GM12872 (cell line): ENCODE results near the gene MDM2.

ENCODE experiments used
- CTCF ChIP-seq: IDR thresholded peaks from 3 replicates; pipeline ENCODE4 v1.5.1; 2011; ENCODE audit warnings: low read depth, mild to moderate bottlenecking, low read length, moderate library complexity; ENCODE audit not compliant: insufficient read depth

The MDM2 gene

GRCh38 chr12:68786929-68787328, 21.0 kb upstream of the MDM2 start:
- TF ChIP-seq CTCF = 0 out of 3 replicates have a peak, but pooled peaks have one; percentile 5

- no peak for TF ChIP-seq CTCF
Measured at GRCh38 chr12:68788554-68789143, 19.3 kb upstream of the MDM2 start.

GRCh38 chr12:68789144-68789878, 18.7 kb upstream of the MDM2 start:
- no peak for TF ChIP-seq CTCF

- no peak for TF ChIP-seq CTCF
Measured at GRCh38 chr12:68790081-68790951, 17.7 kb upstream of the MDM2 start.

GRCh38 chr12:68790952-68791234, 17.1 kb upstream of the MDM2 start:
- TF ChIP-seq CTCF = no peak

GRCh38 chr12:68791897-68792481, 16.0 kb upstream of the MDM2 start:
- TF ChIP-seq CTCF = no peak

- no peak for TF ChIP-seq CTCF
Measured at GRCh38 chr12:68792952-68793351, 15.0 kb upstream of the MDM2 start.
